ENCODE measurements around the gene FOXJ1. TPM values are rescaled to one million over a fixed set of nuclear protein-coding genes. Genes with fewer than 3 reads are reported as not detected.

The FOXJ1 gene
- total RNA-seq, 1 donor from 2014 or later: 19.0 TPM

DNA sequence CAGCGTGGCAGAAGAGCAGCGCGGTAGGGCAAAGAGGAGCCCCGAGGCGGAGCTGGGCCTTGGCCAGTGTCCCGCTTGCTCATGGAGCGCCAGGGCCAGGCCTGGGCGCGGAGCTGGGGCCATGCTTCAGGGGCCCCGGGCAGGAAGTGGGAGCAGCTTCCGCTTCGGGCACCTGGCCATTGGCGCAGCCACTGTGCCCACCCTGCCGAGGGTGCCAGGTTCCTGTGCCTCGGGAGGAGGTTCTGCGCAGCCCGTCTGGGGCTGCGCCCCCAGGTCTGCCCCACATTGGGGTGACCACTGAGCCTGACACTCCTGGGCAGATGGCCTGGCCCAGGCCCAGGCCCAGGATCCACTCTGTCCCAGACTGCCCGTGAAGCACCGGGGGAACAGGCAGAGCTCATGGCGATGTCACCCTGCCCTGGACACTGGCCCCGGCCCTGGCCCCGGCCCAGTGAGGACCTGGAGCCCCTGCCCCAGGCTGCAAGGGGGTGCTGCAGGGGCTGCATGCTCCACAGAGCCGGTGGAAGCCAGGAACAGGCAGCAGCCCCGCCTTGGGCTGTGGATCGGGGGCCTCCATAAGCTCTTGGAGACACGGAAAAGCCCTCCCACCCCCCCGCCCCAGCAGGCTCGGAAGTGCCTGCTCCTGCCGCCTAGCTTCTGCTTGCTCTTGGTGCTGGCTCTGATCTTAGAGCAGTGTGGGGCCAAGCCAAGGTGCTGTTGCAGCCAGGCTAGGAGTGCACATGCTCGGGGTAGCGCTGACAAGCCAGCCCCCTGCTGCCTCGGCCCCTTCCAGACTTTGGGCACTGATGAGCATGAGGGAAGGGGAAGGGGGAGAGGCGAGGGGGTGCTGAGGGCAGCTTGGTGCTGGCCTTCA, 35.9 kb upstream of the FOXJ1 start:
- no peaks in the 10 kb centered on the region for H3K9me3 Mint-ChIP-seq (ENCODE audit: low read depth)
- H3K4me1 Mint-ChIP-seq (ENCODE audit: low read depth): peaks cover 28% of the 10 kb centered on the region
- H3K36me3 Mint-ChIP-seq (ENCODE audit: insufficient read depth): no peaks in the 10 kb centered on the region
- no peak for DNase-seq (ENCODE audit: low spot score, unreplicated experiment)
- H3K4me3 Mint-ChIP-seq (ENCODE audit: low read depth): no peak overlapping the region
- no peaks in the 10 kb centered on the region for H3K27me3 Mint-ChIP-seq
- TF ChIP-seq, protein P1, sequence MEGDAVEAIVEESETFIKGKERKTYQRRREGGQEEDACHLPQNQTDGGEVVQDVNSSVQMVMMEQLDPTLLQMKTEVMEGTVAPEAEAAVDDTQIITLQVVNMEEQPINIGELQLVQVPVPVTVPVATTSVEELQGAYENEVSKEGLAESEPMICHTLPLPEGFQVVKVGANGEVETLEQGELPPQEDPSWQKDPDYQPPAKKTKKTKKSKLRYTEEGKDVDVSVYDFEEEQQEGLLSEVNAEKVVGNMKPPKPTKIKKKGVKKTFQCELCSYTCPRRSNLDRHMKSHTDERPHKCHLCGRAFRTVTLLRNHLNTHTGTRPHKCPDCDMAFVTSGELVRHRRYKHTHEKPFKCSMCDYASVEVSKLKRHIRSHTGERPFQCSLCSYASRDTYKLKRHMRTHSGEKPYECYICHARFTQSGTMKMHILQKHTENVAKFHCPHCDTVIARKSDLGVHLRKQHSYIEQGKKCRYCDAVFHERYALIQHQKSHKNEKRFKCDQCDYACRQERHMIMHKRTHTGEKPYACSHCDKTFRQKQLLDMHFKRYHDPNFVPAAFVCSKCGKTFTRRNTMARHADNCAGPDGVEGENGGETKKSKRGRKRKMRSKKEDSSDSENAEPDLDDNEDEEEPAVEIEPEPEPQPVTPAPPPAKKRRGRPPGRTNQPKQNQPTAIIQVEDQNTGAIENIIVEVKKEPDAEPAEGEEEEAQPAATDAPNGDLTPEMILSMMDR (IDR thresholded peaks at IDR 0.05; ENCODE audit: unreplicated experiment): no peak
- H3K27ac Mint-ChIP-seq: peak overlapping the region; percentile 76

DNA sequence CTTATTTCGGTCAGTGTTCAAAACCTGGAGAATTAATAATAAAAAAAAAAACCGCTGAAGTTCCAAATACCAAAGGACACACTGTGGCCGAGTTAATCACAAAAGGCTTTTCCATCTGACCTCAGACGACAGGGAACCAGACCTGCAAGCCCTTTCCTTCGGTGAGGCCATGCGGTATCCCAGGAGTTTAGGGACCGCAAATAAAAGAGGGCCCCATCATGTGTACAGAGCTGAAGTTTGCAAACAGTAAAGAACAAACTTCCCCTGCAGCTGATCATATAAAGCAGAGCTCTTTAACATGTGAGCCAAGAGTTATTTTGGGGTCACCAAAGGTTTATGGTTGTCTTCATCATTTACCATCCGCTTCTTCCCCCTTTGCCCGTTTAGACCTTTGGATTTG, 33.0 kb upstream of the FOXJ1 start:
- H3K9me3 Mint-ChIP-seq (ENCODE audit: low read depth): no peaks in the 10 kb centered on the region
- H3K4me1 Mint-ChIP-seq (ENCODE audit: low read depth): peaks cover 28% of the 10 kb centered on the region
- no peak for DNase-seq (ENCODE audit: low spot score, unreplicated experiment)
- H3K4me3 Mint-ChIP-seq (ENCODE audit: low read depth): no peak overlapping the region
- peak overlapping the region; percentile 91 for H3K27ac Mint-ChIP-seq
- no peaks in the 10 kb centered on the region for H3K27me3 Mint-ChIP-seq
- H3K36me3 Mint-ChIP-seq (ENCODE audit: insufficient read depth): peaks cover 3% of the 10 kb centered on the region
- TF ChIP-seq, protein P1 (IDR thresholded peaks at IDR 0.05; ENCODE audit: unreplicated experiment): no peak

DNA sequence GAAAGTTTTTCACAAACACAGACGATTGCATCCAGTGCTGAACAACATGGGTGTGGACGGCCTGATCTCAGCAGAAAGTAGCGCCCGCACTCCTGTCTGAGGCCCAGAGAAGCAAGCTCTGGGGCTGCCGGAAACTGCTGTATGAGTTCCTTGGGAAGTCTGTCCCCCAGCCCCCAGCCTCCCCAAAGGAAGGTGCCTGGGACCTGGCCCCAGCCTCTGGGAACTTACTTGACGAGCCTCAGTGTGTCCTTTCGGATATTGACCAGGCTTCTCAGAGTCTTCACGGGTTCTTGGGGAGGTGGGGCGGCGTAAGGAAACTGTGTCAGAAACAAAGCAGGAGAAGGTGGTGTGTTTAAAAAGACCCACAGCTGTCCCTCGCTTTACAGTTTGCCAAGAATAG, 32.4 kb upstream of the FOXJ1 start:
- Mint-ChIP-seq H3K27me3 (no peaks in the 10 kb centered on the region), H3K4me1 (ENCODE audit: low read depth) (peaks cover 28% of the 10 kb centered on the region), H3K36me3 (ENCODE audit: insufficient read depth) (peaks cover 5% of the 10 kb centered on the region), H3K4me3 (ENCODE audit: low read depth) (no peak overlapping the region), H3K9me3 (ENCODE audit: low read depth) (no peaks in the 10 kb centered on the region), H3K27ac (peak overlapping the region; percentile 91)
- DNase-seq (ENCODE audit: low spot score, unreplicated experiment): no peak
- TF ChIP-seq, protein P1 (IDR thresholded peaks at IDR 0.05; ENCODE audit: unreplicated experiment): no peak

DNA sequence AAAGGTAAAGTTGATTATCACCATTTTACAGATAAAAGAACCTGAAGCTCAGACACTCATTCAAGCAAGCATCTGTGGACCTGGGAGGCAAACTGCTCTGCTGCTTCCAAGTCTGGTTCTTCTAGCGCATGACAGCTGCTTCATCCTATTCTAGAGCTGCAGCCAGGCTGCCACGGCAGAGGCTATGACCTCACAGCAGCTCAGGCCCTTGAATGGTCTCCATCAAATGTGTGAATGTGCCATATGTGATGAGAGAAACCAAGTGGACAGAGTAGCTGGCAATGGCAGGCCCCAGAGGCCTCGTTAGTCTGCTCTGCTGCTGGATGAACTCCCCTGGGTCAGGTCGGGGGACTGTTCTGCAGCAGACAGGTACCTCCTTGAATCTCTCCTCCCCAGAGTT, 30.7 kb upstream of the FOXJ1 start:
- TF ChIP-seq, protein P1 (IDR thresholded peaks at IDR 0.05; ENCODE audit: unreplicated experiment): no peak
- H3K36me3 Mint-ChIP-seq (ENCODE audit: insufficient read depth): peaks cover 12% of the 10 kb centered on the region

DNA sequence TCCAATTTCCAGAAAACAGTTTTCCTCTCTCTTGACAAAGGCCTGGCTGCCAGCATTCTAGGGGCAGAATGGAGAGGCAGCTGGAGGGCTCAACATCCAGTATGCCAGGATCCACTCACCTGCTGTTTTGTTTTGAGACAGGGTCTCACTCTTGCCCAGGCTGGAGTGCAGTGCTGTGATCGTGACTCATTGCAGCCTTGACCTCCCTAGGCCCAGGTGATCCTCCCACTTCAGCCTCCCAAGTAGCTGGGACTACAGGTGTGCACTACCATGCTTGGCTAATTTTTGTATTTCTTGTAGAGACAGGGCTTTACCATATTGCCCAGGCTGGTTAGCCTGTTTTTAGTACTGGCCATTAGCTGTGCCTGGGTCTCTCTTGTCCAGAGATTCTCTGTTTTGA, 29.1 kb upstream of the FOXJ1 start:
- peaks cover 19% of the 10 kb centered on the region for H3K4me1 Mint-ChIP-seq (ENCODE audit: low read depth)
- H3K27ac Mint-ChIP-seq: no peak overlapping the region
- DNase-seq (ENCODE audit: low spot score, unreplicated experiment): no peak

More for the DNA sequence above, 30.7 kb upstream of the FOXJ1 start:
- Mint-ChIP-seq H3K4me1 (ENCODE audit: low read depth) (peaks cover 28% of the 10 kb centered on the region), H3K9me3 (ENCODE audit: low read depth) (no peaks in the 10 kb centered on the region), H3K27ac (peak overlapping the region; percentile 79), H3K4me3 (ENCODE audit: low read depth) (no peak overlapping the region), H3K27me3 (no peaks in the 10 kb centered on the region)
- no peak for DNase-seq (ENCODE audit: low spot score, unreplicated experiment)

More for the DNA sequence above, 29.1 kb upstream of the FOXJ1 start:
- no peaks in the 10 kb centered on the region for H3K27me3 Mint-ChIP-seq
- TF ChIP-seq, protein P1 (IDR thresholded peaks at IDR 0.05; ENCODE audit: unreplicated experiment): no peak
- no peaks in the 10 kb centered on the region for H3K9me3 Mint-ChIP-seq (ENCODE audit: low read depth)
- peaks cover 14% of the 10 kb centered on the region for H3K36me3 Mint-ChIP-seq (ENCODE audit: insufficient read depth)
- H3K4me3 Mint-ChIP-seq (ENCODE audit: low read depth): no peak overlapping the region

Measured in progenitor cell of endocrine pancreas (in vitro differentiated cells).